Liver (tissue), 9 donors: ENCODE results near the gene ERBIN. TPM values are rescaled to one million over a fixed set of nuclear protein-coding genes. Genes with fewer than 3 reads are reported as not detected.

ENCODE experiments used
- DNase-seq: peaks from one replicate; pipeline ENCODE4 v3.0.0-alpha.2; 2017; ENCODE audit warnings: low spot score
- H3K27ac ChIP-seq, 2 donors: one replicate each; pipeline ENCODE4 v1.7.0; 2013; ENCODE audit warnings: inconsistent platforms in 2 of 2, low read length in 2 of 2, control low read depth in 1 of 2, low read depth in 1 of 2, mild to moderate bottlenecking in 1 of 2
- H3K27me3 ChIP-seq, 4 donors: one replicate each; pipeline versions ENCODE4 v1.6.1 to v1.7.0; 2013; ENCODE audit warnings: low read length in 3 of 4, inconsistent platforms in 1 of 4, mild to moderate bottlenecking in 1 of 4, moderate library complexity in 1 of 4; ENCODE audit not compliant: control insufficient read depth in 4 of 4, insufficient read depth in 4 of 4
- H3K36me3 ChIP-seq, 4 donors: one replicate each; pipeline versions ENCODE4 v1.6.1 to v1.7.0; 2013; ENCODE audit warnings: low read length in 3 of 4, mild to moderate bottlenecking in 3 of 4, low read depth in 1 of 4, moderate library complexity in 1 of 4; ENCODE audit not compliant: control insufficient read depth in 4 of 4, insufficient read depth in 3 of 4
- H3K4me1 ChIP-seq, 4 donors: one replicate each; pipeline versions ENCODE4 v1.6.1 to v1.7.0; 2013; ENCODE audit warnings: low read length in 3 of 4, mild to moderate bottlenecking in 3 of 4, moderate library complexity in 1 of 4; ENCODE audit not compliant: control insufficient read depth in 4 of 4, insufficient read depth in 4 of 4
- H3K4me3 ChIP-seq, 3 donors: one replicate each; pipeline versions ENCODE4 v1.6.1 to v1.7.0; 2013; ENCODE audit warnings: low read length in 3 of 3, control low read depth in 1 of 3, low read depth in 1 of 3, mild to moderate bottlenecking in 1 of 3
- H3K9ac ChIP-seq, 2 donors: one replicate each; pipeline ENCODE4 v1.7.0; 2013; ENCODE audit warnings: low read length in 2 of 2, mild to moderate bottlenecking in 2 of 2, moderate library complexity in 2 of 2, control low read depth in 1 of 2, low read depth in 1 of 2
- H3K9me3 ChIP-seq, 4 donors: one replicate each; pipeline versions ENCODE4 v1.6.1 to v1.7.0; 2013; ENCODE audit warnings: low read length in 3 of 4; ENCODE audit not compliant: control insufficient read depth in 4 of 4
- ATF3 ChIP-seq: IDR thresholded peaks from 2 replicates; pipeline ENCODE4 v1.6.1; 2016; ENCODE audit warnings: antibody characterized with exemption
- CTCF ChIP-seq: fragments of 150-350 bp; IDR thresholded peaks from 2 replicates; pipeline ENCODE4 v1.5.1; 2017; ENCODE audit warnings: improper control_type of control experiment, low read depth, low read length; ENCODE audit not compliant: missing input control
- EGR1 ChIP-seq, 2 donors: IDR thresholded peaks; 2 replicates each; pipeline ENCODE4 v1.6.1; 2016 to 2018; ENCODE audit warnings: antibody characterized with exemption in 2 of 2, low read depth in 2 of 2
- FOXA1 ChIP-seq: IDR thresholded peaks from 2 replicates; pipeline ENCODE4 v1.6.1; 2016; ENCODE audit warnings: antibody characterized with exemption
- GABPA ChIP-seq, 2 donors: IDR thresholded peaks in 1 of 2; conservative IDR thresholded peaks in 1 of 2; 2 replicates each; pipeline ENCODE4 v1.6.1; 2016; ENCODE audit warnings: antibody characterized with exemption in 2 of 2, mild to moderate bottlenecking in 1 of 2, moderate library complexity in 1 of 2
- HNF4A ChIP-seq, 2 donors: conservative IDR thresholded peaks; 2 replicates each; pipeline ENCODE4 v1.6.1; 2016; ENCODE audit warnings: antibody characterized with exemption in 2 of 2, mild to moderate bottlenecking in 2 of 2
- HNF4G ChIP-seq: IDR thresholded peaks from 2 replicates; pipeline ENCODE4 v1.6.1; 2016; ENCODE audit warnings: antibody characterized with exemption
- JUND ChIP-seq, 2 donors: IDR thresholded peaks; 2 replicates each; pipeline ENCODE4 v1.6.1; 2016; ENCODE audit warnings: antibody characterized with exemption in 2 of 2
- MAX ChIP-seq: IDR thresholded peaks from 2 replicates; pipeline ENCODE4 v1.6.1; 2016; ENCODE audit warnings: antibody characterized with exemption
- NR2F2 ChIP-seq: IDR thresholded peaks from 2 replicates; pipeline ENCODE4 v1.6.1; 2016; ENCODE audit warnings: antibody characterized with exemption
- RAD21 ChIP-seq, 2 donors: IDR thresholded peaks; 2 replicates each; pipeline ENCODE4 v1.6.1; 2016; ENCODE audit warnings: antibody characterized with exemption in 2 of 2, mild to moderate bottlenecking in 2 of 2
- REST ChIP-seq: IDR thresholded peaks from 2 replicates; pipeline ENCODE4 v1.6.1; 2016; ENCODE audit warnings: antibody characterized with exemption, mild to moderate bottlenecking
- RXRA ChIP-seq, 2 donors: IDR thresholded peaks; 2 replicates each; pipeline ENCODE4 v1.6.1; 2017 to 2018; ENCODE audit warnings: antibody characterized with exemption in 2 of 2, mild to moderate bottlenecking in 1 of 2
- SP1 ChIP-seq: IDR thresholded peaks from 2 replicates; pipeline ENCODE4 v1.6.1; 2018; ENCODE audit warnings: antibody characterized with exemption, mild to moderate bottlenecking
- TAF1 ChIP-seq: conservative IDR thresholded peaks from 2 replicates; pipeline ENCODE4 v1.6.1; 2016; ENCODE audit warnings: antibody characterized with exemption, mild to moderate bottlenecking
- YY1 ChIP-seq: IDR thresholded peaks from 2 replicates; pipeline ENCODE4 v1.6.1; 2016; ENCODE audit warnings: antibody characterized with exemption, mild to moderate bottlenecking
- ZBTB33 ChIP-seq: IDR thresholded peaks from 2 replicates; pipeline ENCODE4 v1.6.1; 2016; ENCODE audit warnings: antibody characterized with exemption
- WGBS: extraction: QIAGEN DNeasy Blood & Tissue Kit; methylation state at CpG from one replicate; pipeline ENCODE4 v1.1.7; 2013; 5-methylcytosine and 5-hydroxymethylcytosine counted together
- polyA plus RNA-seq, 2 donors: library from polyadenylated mRNA; stranded (reverse) in 1 of 2; unstranded in 1 of 2; fragments of 200-250 nt in 1 of 2; fragments of >200 nt in 1 of 2; fragmentation: Nextera tagmentation in 1 of 2; extraction: Ambion mirVana in 1 of 2; gene quantifications; one replicate each; pipeline versions ENCODE4 v1.2.1 to v1.2.3, GENCODE V29; 2013 to 2015
- total RNA-seq, 2 donors: library from RNA; depleted of rRNA; stranded (reverse); fragments of >200 nt; gene quantifications; one replicate each; pipeline ENCODE4 v1.2.3, GENCODE V29; 2014
- donor health status: healthy.
- donor health status: healthy.
- donor health status: healthy.
- donor health status: healthy.
- donor health status: healthy.

ERBIN gene
- total and polyA plus RNA-seq, 4 donors: 9.7 to 54.9 (median 32.5) TPM

- Histone ChIP-seq H3K27me3 (no peaks in the 10 kb centered on the region), H3K9me3 (no peaks in the 10 kb centered on the region), H3K27ac (no peak overlapping the region), H3K9ac (no peak overlapping the region), H3K36me3 (no peaks in the 10 kb centered on the region), H3K4me1 (peaks cover 0 to 4% (median 0%) of the 10 kb centered on the region in 4 donors), H3K4me3 (no peak overlapping the region)
- no peak for DNase-seq
- TF ChIP-seq JUND (IDR thresholded peaks at IDR 0.05) (no peak), SP1 (no peak), REST (no peak), ATF3 (no peak), NR2F2 (no peak), FOXA1 (no peak), HNF4A (conservative IDR thresholded peaks at IDR 0.05) (no peak), HNF4G (no peak), CTCF (no peak), RXRA (IDR thresholded peaks at IDR 0.05) (no peak), GABPA (IDR thresholded peaks at IDR 0.05 in 1 of 2, conservative IDR thresholded peaks at IDR 0.05 in 1 of 2) (no peak)
- WGBS: 80% methylated on average over 3 of the region's 3 CpGs
Measured at GRCh38 chr5:65916066-65916465, 10.3 kb upstream of the ERBIN start.

- Histone ChIP-seq H3K4me1 (peaks cover 0 to 4% (median 0%) of the 10 kb centered on the region in 4 donors), H3K36me3 (no peaks in the 10 kb centered on the region), H3K9ac (no peak overlapping the region), H3K27ac (no peak overlapping the region), H3K4me3 (no peak overlapping the region), H3K9me3 (no peaks in the 10 kb centered on the region), H3K27me3 (no peaks in the 10 kb centered on the region)
- WGBS: 21% methylated on average over 1 of the region's 1 CpG
- no peak for DNase-seq
- TF ChIP-seq EGR1 (IDR thresholded peaks at IDR 0.05; ENCODE audit: low read depth in 2 of 2): no peak
- TF ChIP-seq MAX: no peak
- no peak for TF ChIP-seq RAD21 (IDR thresholded peaks at IDR 0.05)
- TF ChIP-seq ZBTB33: no peak
- no peak for TF ChIP-seq JUND (IDR thresholded peaks at IDR 0.05)
- no peak for TF ChIP-seq SP1
- no peak for TF ChIP-seq HNF4A (conservative IDR thresholded peaks at IDR 0.05)
- no peak for TF ChIP-seq REST
- TF ChIP-seq GABPA (IDR thresholded peaks at IDR 0.05 in 1 of 2, conservative IDR thresholded peaks at IDR 0.05 in 1 of 2): no peak
- no peak for TF ChIP-seq YY1
- no peak for TF ChIP-seq ATF3
- TF ChIP-seq TAF1: no peak
- no peak for TF ChIP-seq RXRA (IDR thresholded peaks at IDR 0.05)
Measured at GRCh38 chr5:65916636-65917035, 9.7 kb upstream of the ERBIN start.
